ENCODE results near the gene USE1.
"Not testable (repeated sequence)": the region's sequence is repeated elsewhere in the genome, so short reads cannot be mapped to it uniquely, and the experiment has no call there.

USE1 gene
- total RNA-seq: 16.9 to 24.7 (median 21.7) reads per million in 4 experiments

- DNase-seq: peak; percentile 79
Observed at GRCh38 chr19:17215127-17215971, at the start of gene USE1. USE1 (plus strand) TSS chr19:17215357; CDS start chr19:17215406, 49 bp downstream.

- DNase-seq: no peak
Observed at GRCh38 chr19:17165715-17166114, 49.4 kb upstream of the USE1 start.

GRCh38 chr19:17170538-17171297 lies 44.4 kb upstream of the USE1 start:
- DNase-seq: no peak

- DNase-seq: no peak
Observed at GRCh38 chr19:17171874-17172273, 43.3 kb upstream of the USE1 start.

- no peak for DNase-seq
Observed at GRCh38 chr19:17172624-17173345, 42.4 kb upstream of the USE1 start.

GRCh38 chr19:17178291-17178690 lies 36.9 kb upstream of the USE1 start:
- no peak for DNase-seq

- DNase-seq: no peak
Observed at GRCh38 chr19:17180997-17181702, 34.0 kb upstream of the USE1 start.

- DNase-seq: no peak
Observed at GRCh38 chr19:17183271-17183761, 31.8 kb upstream of the USE1 start.

GRCh38 chr19:17183858-17184321 lies 31.3 kb upstream of the USE1 start:
- no peak for DNase-seq

- peak; percentile 3 for DNase-seq
Observed at GRCh38 chr19:17184371-17184841, 30.8 kb upstream of the USE1 start.

GRCh38 chr19:17185590-17185989 lies 29.6 kb upstream of the USE1 start:
- DNase-seq: no peak

GRCh38 chr19:17191736-17192135 lies 23.4 kb upstream of the USE1 start:
- not testable (repeated sequence) for DNase-seq

- no peak for DNase-seq
Observed at GRCh38 chr19:17192751-17193150, 22.4 kb upstream of the USE1 start.

- DNase-seq: no peak
Observed at GRCh38 chr19:17194608-17195007, 20.5 kb upstream of the USE1 start.

GRCh38 chr19:17195106-17195505 lies 20.1 kb upstream of the USE1 start:
- DNase-seq: no peak

- no peak for DNase-seq
Observed at GRCh38 chr19:17196610-17197009, 18.5 kb upstream of the USE1 start.

GRCh38 chr19:17197666-17198065 lies 17.5 kb upstream of the USE1 start:
- DNase-seq: no peak

- no peak for DNase-seq
Observed at GRCh38 chr19:17200408-17201079, 14.6 kb upstream of the USE1 start.

- DNase-seq: no peak
Observed at GRCh38 chr19:17202249-17202648, 12.9 kb upstream of the USE1 start.

GRCh38 chr19:17202713-17203112 lies 12.4 kb upstream of the USE1 start:
- no peak for DNase-seq

All from effector CD8-positive, alpha-beta T cell (primary cell).